C4-2B (cell line): ENCODE measurements around the gene FBN3.

ENCODE experiments used
- ZFX ChIP-seq: fragments of 450-650 bp; IDR thresholded peaks from 2 replicates; pipeline ENCODE4 v1.6.1; 2017
- TF ChIP-seq, protein P1 (sequence below): fragments of 450-650 bp; conservative IDR thresholded peaks from 2 replicates; pipeline ENCODE4 v1.5.1; 2017; ENCODE audit warnings: mild to moderate bottlenecking

DNA sequence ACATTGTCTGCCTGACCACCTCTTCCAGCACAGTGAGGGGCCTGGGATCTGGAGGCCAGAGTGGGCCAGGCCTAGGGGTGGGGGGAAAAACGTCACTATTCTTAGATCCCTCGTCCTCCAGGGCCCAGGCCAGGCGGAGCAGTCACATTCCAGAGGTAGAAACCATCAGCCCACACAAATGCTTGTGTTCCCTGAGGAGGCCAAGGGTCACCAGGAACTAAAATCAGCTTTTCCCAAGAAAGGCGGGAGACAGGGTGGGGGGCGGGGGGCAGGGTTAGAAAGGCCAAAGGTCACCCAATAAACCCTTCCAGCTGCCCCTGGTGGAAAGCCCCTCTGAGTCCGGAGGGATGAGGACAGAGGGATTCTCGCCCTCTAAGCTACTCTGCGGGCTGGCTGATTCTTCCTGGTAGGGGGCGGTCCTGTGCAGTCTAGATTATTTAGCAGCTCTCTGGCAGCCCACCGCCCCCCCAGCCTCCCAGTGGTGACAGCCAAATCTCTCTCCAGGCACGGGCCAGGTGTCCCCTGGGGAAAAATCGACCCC is 120.4 kb downstream of the FBN3 start:
- TF ChIP-seq, protein P1, sequence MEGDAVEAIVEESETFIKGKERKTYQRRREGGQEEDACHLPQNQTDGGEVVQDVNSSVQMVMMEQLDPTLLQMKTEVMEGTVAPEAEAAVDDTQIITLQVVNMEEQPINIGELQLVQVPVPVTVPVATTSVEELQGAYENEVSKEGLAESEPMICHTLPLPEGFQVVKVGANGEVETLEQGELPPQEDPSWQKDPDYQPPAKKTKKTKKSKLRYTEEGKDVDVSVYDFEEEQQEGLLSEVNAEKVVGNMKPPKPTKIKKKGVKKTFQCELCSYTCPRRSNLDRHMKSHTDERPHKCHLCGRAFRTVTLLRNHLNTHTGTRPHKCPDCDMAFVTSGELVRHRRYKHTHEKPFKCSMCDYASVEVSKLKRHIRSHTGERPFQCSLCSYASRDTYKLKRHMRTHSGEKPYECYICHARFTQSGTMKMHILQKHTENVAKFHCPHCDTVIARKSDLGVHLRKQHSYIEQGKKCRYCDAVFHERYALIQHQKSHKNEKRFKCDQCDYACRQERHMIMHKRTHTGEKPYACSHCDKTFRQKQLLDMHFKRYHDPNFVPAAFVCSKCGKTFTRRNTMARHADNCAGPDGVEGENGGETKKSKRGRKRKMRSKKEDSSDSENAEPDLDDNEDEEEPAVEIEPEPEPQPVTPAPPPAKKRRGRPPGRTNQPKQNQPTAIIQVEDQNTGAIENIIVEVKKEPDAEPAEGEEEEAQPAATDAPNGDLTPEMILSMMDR, result no peak
- TF ChIP-seq ZFX, result no peak
